Uterus (tissue), 4 donors: ENCODE measurements around the gene RGS1. TPM values are rescaled to one million over a fixed set of nuclear protein-coding genes. Genes with fewer than 3 reads are reported as not detected.

Experiments used
- DNase-seq, 2 donors: peaks; one replicate each; pipeline ENCODE4 v3.0.0-alpha.2; 2019 to 2020
- H3K27ac ChIP-seq, 2 donors: fragments of 200-600 bp; sonication (generic); 1 replicate in 1 of 2; 2 replicates in 1 of 2; pipeline ENCODE4 v1.5.1; 2016 to 2018
- H3K27me3 ChIP-seq, 2 donors: fragments of 200-600 bp; sonication (generic); one replicate each; pipeline ENCODE4 v1.5.1; 2018 to 2019; ENCODE audit warnings: control low read depth in 1 of 2
- H3K36me3 ChIP-seq, 2 donors: fragments of 200-600 bp; sonication (generic); one replicate each; pipeline ENCODE4 v1.5.1; 2019; ENCODE audit warnings: control low read depth in 1 of 2
- H3K4me1 ChIP-seq, 2 donors: fragments of 200-600 bp; sonication (generic); one replicate each; pipeline ENCODE4 v1.5.1; 2018 to 2019; ENCODE audit warnings: control low read depth in 1 of 2
- H3K4me3 ChIP-seq, 2 donors: fragments of 200-600 bp; sonication (generic); 1 replicate in 1 of 2; 2 replicates in 1 of 2; pipeline ENCODE4 v1.5.1; 2018 to 2019; ENCODE audit warnings: mild to moderate bottlenecking in 1 of 2
- H3K9me3 ChIP-seq, 2 donors: fragments of 200-600 bp; sonication (generic); one replicate each; pipeline ENCODE4 v1.5.1; 2019; ENCODE audit warnings: control low read depth in 1 of 2
- CTCF ChIP-seq, 4 experiments: fragments of 200-600 bp in 2 of 4; fragments of 450-650 bp in 2 of 4; sonication (generic) in 2 of 4; IDR thresholded peaks; one replicate each; pipeline ENCODE4 v1.5.1; 2016 to 2019; ENCODE audit warnings: antibody characterized with exemption in 4 of 4, mild to moderate bottlenecking in 2 of 4, moderate library complexity in 1 of 4
- POLR2A ChIP-seq, 2 donors: fragments of 450-650 bp; IDR thresholded peaks; one replicate each; pipeline ENCODE4 v1.6.1; 2016; ENCODE audit warnings: antibody characterized with exemption in 2 of 2, mild to moderate bottlenecking in 1 of 2, moderate library complexity in 1 of 2
- intact Hi-C: fragments of 100-400 bp; cut with DNase I; formaldehyde crosslinking; loops from one replicate; pipeline ENCODE4 v1.15.1; 2023; ENCODE audit warnings: low total_unique reads
- total RNA-seq, 4 donors: library from RNA; depleted of rRNA in 3 of 4; stranded (reverse); fragments of >200 nt in 3 of 4; gene quantifications; one replicate each; pipeline versions ENCODE4 v1.1.0 to v1.2.4, GENCODE V29; 2014 to 2023
- donor health status: DM: yes; HTN: yes; CAD: no.

The RGS1 gene
- total RNA-seq, 4 donors from 2014 or later, result 10.7 to 31.5 (median 23.7) TPM

GRCh38 chr1:192608671-192609070 is 33.1 kb downstream of the RGS1 start:
- Histone ChIP-seq H3K36me3 (peaks cover 0 to 3% of the 10 kb centered on the region in 2 donors), H3K9me3 (no peaks in the 10 kb centered on the region), H3K27me3 (no peaks in the 10 kb centered on the region), H3K27ac (no peak overlapping the region), H3K4me1 (no peaks in the 10 kb centered on the region), H3K4me3 (no peak overlapping the region)
- intact Hi-C loops, result no loop called here
- TF ChIP-seq POLR2A (IDR thresholded peaks at IDR 0.05), result no peak
- no peak for TF ChIP-seq CTCF (IDR thresholded peaks at IDR 0.05)
- no peak for DNase-seq

GRCh38 chr1:192609110-192610079 is 33.8 kb downstream of the RGS1 start:
- peak; percentile 18 to 26 for DNase-seq
- TF ChIP-seq CTCF (IDR thresholded peaks at IDR 0.05), result no peak
- TF ChIP-seq POLR2A (IDR thresholded peaks at IDR 0.05), result no peak
- Histone ChIP-seq H3K27me3 (no peaks in the 10 kb centered on the region), H3K36me3 (peaks cover 0 to 3% of the 10 kb centered on the region in 2 donors), H3K4me1 (peaks cover 0 to under 1% of the 10 kb centered on the region in 2 donors), H3K4me3 (no peak overlapping the region), H3K9me3 (no peaks in the 10 kb centered on the region), H3K27ac (no peak overlapping the region)
- intact Hi-C loops, result loop anchor here (10.0 kb wide), 1 partner anchor 135 kb away; no protein-coding TSS in a partner anchor

GRCh38 chr1:192610112-192610889 is 34.7 kb downstream of the RGS1 start:
- Histone ChIP-seq H3K4me3 (no peak overlapping the region), H3K4me1 (peaks cover 0 to 3% of the 10 kb centered on the region in 2 donors), H3K36me3 (peaks cover 0 to 3% of the 10 kb centered on the region in 2 donors), H3K9me3 (no peaks in the 10 kb centered on the region), H3K27ac (no peak overlapping the region), H3K27me3 (no peaks in the 10 kb centered on the region)
- TF ChIP-seq POLR2A (IDR thresholded peaks at IDR 0.05) (no peak), CTCF (IDR thresholded peaks at IDR 0.05) (peak; percentile 48 to 59 (median 52))
- DNase-seq, result no peak
- intact Hi-C loops, result loop anchor here (10.0 kb wide), 1 partner anchor 136 kb away; no protein-coding TSS in a partner anchor

- no peak for TF ChIP-seq POLR2A (IDR thresholded peaks at IDR 0.05)
- no peaks in the 10 kb centered on the region for H3K9me3 ChIP-seq
- H3K4me3 ChIP-seq, result no peak overlapping the region
- peaks cover 0 to 3% of the 10 kb centered on the region in 2 donors for H3K4me1 ChIP-seq
- intact Hi-C loops, result loop anchor here (10.0 kb wide), 1 partner anchor 140 kb away; no protein-coding TSS in a partner anchor
- H3K27me3 ChIP-seq, result no peaks in the 10 kb centered on the region
- H3K36me3 ChIP-seq, result peaks cover 0 to 3% of the 10 kb centered on the region in 2 donors
- no peak for DNase-seq
- H3K27ac ChIP-seq, result no peak overlapping the region
These were observed 39.5 kb downstream of the RGS1 start for GRCh38 chr1:192615055-192615454.

GRCh38 chr1:192620071-192620635 is 44.6 kb downstream of the RGS1 start:
- intact Hi-C loops, result no loop called here
- Histone ChIP-seq H3K4me3 (no peak overlapping the region), H3K36me3 (no peaks in the 10 kb centered on the region), H3K9me3 (no peaks in the 10 kb centered on the region), H3K27ac (no peak overlapping the region), H3K4me1 (no peaks in the 10 kb centered on the region), H3K27me3 (no peaks in the 10 kb centered on the region)
- no peak for TF ChIP-seq CTCF (IDR thresholded peaks at IDR 0.05)
- no peak for TF ChIP-seq POLR2A (IDR thresholded peaks at IDR 0.05)
- DNase-seq, result no peak
